SH-SY5Y (cell line): Measurements from ENCODE around the gene DGKA.

ENCODE experiments used
- GATA2 ChIP-seq: IDR thresholded peaks from 2 replicates; pipeline ENCODE4 v1.6.1; 2011; ENCODE audit warnings: mild to moderate bottlenecking, low read depth, low read length
- GATA3 ChIP-seq: IDR thresholded peaks from 2 replicates; pipeline ENCODE4 v1.6.1; 2011; ENCODE audit warnings: low read depth, mild to moderate bottlenecking, low read length, moderate library complexity

GRCh38 chr12:55957106-55957859, 26.3 kb downstream of the DGKA start:
- TF ChIP-seq GATA2: no peak
- TF ChIP-seq GATA3: no peak
